Measurements from ENCODE around the gene MUC5AC.

DNA sequence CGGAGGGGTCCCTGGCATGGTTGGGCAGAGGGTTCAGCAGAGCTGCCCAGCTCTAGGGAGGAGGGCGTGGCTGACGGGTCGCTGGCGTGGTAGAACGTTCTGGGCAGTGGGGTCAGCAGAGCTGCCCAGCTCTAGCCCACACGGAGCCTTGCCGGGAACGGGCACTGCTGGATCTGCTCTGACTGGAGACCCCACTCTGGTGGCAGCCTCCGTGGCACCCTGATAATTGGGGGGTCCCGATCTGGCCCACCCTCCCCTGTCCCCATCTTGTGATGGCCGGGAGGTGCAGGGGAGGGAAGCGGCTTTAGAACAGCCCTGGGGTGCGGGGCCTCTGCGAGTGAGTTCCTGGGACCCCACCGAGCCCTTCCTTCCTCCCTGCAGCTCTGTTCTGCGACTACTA lies 21.9 kb downstream of the MUC5AC start:
- TF ChIP-seq CTCF (IDR thresholded peaks at IDR 0.05 in 4 of 5, conservative IDR thresholded peaks at IDR 0.05 in 1 of 5) (no peak), POLR2A (IDR thresholded peaks at IDR 0.05) (no peak)

Data from gastrocnemius medialis (tissue), 4 donors.